HG02798 (cell line): ENCODE data around the gene TBPL1.
"Not testable (repeated sequence)": the region's sequence is repeated elsewhere in the genome, so short reads cannot be mapped to it uniquely, and the experiment has no call there.

Source experiments
- ATAC-seq: cut with Tn5 transposase; IDR thresholded peaks from one replicate; pipeline ENCODE4 v1.9.1; 2021; ENCODE audit warnings: mild to moderate bottlenecking; ENCODE audit not compliant: unreplicated experiment, poor library complexity

TBPL1 gene

DNA sequence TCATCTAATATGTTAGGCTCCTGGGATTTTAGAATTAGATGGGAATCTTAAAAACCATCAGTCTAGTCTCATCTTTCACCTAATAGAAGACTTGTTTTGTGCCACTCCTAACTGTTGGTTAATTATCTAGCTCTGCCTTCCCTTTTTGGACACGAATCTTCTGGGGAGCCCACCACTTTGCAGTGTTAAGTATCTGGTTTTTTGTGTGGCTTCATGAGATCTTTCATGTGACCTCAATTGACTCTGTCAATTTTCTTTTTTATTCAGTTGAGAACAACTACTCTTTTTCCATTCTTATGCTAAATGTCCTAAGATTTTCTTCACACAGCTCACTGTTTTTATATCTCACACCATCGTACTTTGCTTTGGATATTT lies 16.9 kb downstream of the TBPL1 start:
- ATAC-seq, result no peak

DNA sequence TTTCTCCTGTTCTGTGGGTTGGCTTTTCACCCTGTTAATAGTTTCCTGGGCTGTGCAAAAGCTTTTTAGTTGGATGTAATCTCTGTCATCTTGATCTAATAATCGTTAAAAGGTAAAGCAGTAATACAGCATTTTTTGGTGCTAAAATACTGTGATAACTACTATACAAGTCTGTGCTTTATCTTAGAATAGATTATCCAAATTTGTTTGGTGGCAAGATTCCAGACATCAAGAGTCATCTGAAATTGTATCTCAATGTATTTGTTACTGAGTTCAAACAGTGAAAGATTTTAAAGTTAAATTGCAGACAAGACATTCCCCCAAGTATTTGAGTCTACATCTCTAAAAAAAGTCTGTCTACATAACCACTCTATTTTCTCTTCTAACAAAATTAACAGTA lies 18.8 kb downstream of the TBPL1 start:
- no peak for ATAC-seq

DNA sequence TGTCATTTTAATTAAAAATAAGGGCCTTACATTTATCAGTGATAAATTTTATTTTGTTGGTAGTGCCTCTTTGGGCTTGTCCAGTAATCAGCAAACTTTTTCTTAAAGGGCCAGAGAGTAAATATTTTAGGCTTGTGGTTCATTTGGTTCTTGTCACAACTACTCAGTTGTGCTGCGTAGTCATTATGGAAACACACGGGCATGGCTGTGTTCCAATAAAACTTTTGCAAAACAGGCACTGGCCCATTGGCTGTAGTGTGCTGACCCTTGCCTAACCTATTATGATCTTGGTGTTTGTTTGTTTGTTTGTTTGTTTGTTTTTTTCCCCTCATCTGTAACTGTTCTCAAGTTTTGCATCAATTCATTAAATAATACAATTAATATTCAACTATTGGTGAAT lies 19.4 kb downstream of the TBPL1 start:
- ATAC-seq, result no peak

DNA sequence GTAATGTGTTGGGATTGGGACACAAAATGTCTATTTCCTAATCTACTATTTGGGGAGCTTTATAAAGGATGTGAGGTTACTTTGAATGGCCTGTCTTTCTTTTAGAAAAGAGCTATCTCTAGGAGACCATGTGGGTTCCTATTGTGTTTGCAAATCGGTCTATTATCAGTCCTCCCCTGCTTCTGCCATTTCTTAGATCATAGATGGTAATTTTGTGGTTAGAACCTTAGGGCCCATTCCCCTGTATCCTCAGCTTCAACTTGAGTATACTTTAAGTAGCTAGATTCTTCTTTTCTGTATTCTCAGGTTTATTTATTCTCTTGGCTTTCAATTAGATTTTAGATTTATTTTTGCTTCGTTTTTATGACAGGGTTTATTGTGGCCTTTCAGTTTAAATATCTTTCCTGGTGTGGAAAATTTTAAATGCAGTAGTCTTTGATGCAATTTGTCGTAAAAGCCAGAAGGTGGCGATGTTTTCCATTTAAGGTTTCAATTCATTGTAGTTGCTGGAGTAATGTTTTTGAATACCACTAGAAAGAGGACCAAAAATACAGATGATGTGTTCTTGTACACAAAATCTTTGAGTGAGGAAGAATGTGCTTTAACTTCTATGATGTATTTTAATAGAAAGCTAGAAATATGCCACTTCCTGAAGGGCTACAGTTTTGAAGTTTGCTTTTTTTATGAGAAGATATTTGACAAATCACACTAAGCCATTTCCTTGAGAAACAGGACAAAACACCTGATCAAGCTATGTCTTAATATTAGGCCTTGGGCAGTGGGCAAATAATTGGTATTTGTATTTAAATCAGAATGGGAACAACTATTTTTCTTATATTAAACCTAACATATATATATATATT lies 20.3 kb downstream of the TBPL1 start:
- ATAC-seq, result peak; percentile 48

DNA sequence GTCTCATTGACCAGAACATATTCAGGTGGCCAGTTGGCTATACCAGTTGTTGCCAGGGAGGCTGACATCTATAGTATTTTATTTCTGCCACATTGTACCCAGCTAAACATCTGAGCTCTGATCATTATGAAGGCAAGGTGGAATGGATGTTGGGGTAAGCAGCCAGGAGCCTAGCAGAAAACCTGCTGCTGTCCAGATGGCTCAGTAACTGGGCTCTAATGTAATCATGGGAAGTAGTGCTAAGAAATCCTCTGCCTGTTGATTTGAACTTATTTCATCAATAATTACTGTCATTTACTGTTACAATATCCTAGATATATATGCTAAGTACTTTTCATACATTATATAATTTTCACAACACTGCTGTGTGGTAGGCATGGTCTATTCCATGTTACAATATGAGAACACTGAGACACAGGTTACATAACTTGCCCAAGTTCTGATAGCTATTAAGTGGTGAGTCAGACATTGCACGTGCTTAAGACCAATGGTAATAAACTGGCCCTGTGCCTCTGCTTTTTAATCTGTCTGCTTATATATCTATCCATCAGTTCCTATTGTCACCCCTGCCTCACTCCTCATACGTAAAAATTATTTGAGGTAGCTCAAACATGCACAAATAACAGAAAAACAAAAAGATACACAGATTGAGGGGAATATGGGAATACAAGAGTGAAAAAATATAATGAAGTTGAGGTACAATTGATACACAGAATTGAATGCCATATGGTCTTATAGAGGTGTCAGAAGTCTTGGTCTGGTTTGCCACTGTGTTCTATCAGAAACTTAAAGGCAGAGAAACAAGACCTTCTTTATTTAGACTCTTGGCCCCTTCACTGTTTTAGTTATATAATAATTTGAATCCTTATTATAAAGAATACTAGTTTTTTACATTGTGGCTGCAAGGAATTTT lies 25.2 kb downstream of the TBPL1 start:
- peak; percentile 74 for ATAC-seq

DNA sequence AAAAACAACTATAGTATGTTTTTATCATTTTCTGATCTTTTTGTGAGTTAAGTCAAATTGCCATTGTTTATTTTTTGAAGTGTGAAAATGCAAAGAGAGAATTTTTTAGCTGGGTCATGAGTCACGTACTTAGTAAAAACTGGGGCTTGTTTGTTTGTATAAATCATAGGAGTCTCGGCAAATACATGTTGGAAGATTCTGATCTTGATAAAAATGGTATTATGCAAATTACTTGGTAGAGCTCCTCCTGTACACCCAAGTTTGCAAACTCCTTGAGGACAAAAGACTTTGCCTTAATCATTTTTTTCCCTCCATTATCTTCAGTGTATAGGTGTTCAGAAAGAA lies 25.8 kb downstream of the TBPL1 start:
- ATAC-seq, result no peak

DNA sequence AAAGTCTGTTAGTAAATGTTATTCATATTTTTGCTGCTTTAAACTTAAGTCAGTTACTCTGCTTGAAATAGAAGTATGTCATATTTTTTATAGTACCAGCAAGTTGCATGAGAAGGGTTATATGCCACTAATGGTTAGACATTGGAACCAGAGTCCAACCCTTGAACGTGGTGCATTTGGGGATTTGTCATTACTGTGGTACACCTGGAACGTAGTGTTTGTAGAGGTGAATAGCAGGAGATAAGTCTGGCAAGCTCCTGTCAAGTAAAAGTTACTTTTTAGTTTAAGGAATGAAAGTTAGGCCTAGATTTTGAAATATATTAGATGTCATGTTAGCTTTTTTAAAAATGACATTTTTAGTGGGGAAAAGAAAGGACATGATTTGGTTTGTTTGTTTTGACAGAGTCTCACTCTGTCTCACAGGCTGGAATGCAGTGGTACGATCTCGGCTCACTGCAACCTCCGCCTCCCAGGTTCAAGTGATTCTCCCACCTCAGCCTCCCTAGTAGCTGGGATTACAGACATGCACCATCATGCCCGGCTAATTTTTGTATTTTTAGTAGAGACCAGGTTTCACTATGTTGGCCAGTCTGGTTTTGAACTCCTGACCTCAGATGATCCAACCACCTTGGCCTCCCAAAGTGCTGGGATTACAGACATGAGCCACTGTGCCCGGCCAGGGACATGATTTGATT lies 26.4 kb downstream of the TBPL1 start:
- not testable (repeated sequence) for ATAC-seq

DNA sequence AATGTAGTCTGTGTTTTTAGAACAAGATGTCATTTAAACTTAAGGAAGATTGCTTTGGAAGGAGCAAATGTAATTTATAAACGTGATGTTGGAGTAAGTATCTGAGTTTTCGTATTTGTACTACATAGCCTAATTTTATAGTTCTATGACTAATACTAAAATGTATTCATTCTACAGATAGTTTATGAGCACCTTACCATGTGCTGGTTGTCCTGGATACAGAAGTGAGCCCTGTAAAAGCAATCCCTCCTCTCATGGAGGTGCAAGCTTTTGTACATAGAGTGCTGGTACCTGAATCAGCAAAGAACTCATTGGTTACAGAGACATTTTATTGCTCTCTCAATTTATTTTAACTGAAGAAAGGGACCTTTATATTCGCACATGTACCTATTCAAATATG lies 27.1 kb downstream of the TBPL1 start:
- ATAC-seq, result no peak

DNA sequence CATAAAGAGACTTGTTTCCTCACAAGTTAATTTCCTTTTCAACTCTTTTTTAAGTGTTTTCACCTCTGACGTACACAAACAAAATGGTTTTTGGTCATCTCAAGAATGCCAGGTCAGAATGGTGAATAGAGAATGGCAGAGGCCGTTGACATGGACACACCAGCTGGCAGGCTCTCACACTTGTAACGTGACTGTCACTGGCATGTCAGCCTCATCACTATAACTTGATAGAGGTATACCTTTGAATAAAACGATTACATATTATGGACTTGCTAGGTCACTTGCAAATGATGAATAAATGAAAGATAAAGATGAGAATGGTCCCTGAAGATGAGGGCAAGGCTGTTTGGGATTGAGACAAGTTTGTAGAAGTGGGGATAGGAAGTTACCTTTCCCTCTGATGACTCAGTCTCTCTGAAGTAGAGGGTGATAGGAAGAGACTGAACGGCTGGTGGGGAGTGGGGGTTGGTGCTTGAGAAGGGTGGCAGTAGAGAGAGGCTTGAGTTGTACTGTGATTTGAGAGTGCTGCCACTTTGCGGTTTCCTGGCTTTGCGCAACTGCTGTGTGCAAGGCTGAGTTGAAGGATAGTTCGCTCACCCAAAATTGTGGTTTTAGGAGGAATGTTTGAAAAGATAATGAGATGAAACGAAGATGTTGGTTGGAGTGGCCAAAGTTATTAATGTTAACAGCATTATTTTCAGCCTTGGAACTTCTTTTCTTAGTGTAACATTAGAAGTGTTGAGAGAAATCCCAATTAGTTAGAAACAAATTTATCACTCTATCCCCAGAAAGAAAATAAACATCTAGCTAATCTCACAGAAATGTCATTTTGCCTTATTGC lies 30.3 kb downstream of the TBPL1 start:
- no peak for ATAC-seq

DNA sequence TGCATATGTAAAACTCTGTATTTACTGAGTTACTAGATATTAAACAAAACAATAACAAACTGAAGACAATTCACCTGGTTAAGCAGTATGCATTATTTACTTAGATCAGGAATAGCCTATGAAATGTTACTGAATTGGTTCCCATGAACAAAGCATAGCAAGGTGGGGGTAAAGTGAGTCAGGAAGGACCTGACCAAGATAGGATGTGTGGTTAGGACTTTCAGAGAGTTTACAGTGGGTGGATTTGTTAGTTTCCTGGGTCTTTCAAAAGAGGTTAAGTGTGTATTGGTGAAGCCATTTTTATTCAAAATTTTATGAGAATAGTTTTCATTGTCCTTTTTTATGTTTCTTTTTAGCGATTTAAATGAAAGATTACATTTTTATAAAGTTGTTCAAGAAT lies 32.9 kb downstream of the TBPL1 start:
- no peak for ATAC-seq

DNA sequence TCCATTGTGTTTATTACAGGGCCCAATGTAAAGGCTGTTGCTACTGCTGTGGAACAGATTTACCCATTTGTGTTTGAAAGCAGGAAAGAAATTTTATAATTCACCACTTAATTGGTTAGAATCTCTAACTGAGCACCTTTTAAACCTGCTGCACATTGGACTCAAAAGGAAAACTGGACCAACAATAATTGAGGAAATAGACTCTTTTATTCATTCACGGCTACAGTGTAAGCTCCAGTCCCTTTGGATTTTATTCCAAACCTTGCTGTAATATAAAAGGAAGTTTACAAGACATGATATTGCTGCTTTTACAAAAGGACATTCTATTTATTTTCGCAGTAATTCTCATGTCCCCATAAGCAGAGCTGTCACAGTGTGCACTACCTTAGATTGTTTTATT lies 33.9 kb downstream of the TBPL1 start:
- no peak for ATAC-seq

DNA sequence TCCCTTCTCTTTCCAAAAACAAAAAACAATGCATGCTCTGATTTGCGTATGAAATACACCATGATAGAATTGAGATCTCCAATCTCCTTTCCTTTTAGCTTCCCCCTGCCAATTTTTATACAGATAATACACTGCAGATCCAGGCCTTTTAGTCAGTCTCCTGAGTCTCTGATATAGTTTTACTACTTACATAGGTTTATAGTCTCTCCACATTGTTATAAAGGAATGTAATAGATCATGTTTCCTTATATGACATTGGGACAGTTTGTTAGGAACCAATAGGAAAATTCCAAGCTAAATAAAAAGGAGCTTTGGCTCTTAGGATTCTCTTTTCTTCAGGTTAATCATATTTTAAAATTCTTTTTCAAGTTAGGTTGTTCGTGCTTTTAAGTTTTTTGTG lies 36.5 kb downstream of the TBPL1 start:
- ATAC-seq, result no peak

DNA sequence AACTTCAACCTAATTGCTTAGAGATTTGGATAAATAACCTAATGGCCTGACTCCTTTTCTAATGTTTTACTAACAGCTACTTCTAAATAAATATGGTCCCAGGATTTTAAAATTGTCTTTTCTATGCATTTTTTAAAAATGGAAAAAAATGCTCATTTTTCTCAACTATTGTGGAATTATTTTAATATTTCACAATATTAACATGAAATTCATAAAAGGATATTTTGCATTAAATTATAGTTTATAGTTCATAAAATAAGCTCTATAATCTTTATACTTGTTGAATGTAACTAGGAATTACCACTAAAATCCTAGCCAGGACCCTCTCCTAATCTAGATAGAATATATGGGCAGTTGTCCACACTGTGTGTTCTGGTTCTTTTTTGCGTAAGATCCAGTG lies 37.3 kb downstream of the TBPL1 start:
- no peak for ATAC-seq

DNA sequence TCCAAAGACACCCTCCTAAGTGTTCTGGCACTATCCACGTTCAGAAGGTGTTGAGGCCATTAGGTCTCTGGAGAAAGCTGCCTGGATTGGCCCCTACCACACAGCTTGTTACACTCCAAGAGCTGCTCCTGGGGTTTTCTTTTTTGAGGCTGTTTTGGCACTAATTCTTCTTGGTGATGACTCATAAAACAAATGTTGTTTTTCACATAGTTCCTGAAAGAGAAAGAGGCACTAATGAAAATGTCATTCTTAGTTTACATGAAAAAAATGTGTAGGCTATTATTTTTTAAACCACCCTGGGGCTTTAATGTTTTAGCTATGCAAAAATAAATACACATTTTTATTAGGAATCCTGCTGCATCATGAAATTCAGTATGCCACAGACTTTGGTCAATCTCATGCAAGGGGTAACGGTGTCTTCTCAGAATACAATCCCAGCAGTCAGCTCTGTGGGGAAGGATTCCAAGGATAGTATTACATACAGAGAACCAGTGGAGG lies 38.1 kb downstream of the TBPL1 start:
- no peak for ATAC-seq

DNA sequence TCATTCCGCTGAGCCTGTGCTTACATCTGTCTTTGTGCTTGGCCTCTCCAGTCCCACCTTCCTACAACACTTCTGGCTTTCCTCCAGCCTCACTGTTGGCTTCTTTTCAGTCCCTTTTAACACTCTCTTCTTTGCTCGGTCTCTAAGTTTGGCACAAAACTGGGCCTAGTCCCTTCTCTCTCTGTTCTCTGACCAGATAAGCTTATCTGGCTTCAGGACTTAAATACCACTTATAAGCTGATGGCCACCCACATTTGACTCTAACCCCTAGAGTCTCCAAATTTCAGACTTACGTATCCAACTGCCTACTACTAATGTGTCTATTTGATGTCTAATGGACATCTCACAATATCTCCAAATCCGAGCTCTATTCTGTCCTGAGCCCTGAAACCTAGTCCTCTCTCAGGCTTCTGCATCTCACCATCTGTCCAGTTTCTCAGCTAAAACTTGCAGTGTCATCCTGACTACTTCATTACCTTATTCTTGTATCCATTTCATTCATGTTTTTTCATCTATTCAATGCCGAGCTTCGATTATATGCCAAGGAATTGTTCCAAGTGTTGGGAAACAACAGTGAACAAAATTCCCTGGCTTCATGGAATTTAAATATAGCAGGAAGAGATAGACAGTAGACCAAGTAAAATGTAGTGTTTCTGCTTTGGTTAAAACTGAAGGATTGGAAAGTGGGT lies 40.1 kb downstream of the TBPL1 start:
- no peak for ATAC-seq

DNA sequence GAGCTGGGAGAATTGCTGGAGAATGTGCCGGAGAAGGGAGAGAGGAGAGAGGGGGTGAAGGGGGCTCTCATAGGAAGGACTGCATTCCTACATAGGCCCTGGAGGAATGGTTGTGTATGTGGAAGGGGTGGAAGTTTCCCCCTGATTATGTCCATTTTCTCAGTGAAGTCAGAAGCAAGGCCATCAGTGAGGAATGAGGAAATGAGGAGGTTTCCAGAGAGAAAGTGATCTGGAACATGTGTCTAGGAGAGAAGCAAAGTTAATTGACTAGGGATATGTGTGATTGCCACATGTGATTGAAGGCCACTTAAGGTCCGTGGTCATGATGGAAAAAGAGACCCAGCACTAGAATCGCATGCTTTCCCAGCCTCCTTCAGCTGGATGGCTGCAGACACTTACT lies 42.3 kb downstream of the TBPL1 start:
- no peak for ATAC-seq

DNA sequence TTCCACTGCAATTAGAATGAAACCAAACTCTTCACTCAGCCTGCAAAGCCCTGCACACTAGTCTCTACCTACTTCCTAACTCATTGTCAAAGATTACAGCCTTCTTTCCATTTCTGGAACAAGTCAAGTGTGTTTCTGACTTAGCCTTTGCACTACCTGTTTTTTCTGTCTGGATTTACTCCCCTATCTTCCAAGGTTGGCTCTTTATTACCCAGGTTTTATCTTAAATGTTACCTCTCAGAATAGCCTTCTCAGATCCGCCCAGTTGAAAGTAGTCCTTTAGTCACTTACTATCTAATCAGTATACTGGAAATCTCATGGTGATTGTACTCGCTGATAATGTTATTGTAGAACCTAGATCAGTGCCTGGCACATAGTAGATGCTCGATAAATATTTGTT lies 42.7 kb downstream of the TBPL1 start:
- ATAC-seq, result no peak

DNA sequence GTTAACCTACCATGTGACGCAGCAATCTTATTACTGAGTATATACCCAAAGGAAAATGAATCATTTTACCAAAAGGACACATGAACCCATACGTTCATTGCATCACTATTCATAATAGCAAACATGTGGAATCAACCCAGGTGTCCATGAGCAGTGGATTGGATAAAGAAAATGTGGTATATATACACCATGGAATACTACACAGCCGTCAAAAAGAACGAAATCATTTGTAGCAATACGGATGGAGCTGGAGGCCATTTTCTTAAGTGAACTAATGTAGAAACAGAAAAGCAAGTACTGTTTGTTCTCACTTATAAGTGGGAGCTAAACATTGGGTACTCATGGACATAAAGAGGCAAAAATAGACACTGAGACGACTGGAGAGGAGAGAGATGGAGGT lies 44.2 kb downstream of the TBPL1 start:
- ATAC-seq, result no peak

DNA sequence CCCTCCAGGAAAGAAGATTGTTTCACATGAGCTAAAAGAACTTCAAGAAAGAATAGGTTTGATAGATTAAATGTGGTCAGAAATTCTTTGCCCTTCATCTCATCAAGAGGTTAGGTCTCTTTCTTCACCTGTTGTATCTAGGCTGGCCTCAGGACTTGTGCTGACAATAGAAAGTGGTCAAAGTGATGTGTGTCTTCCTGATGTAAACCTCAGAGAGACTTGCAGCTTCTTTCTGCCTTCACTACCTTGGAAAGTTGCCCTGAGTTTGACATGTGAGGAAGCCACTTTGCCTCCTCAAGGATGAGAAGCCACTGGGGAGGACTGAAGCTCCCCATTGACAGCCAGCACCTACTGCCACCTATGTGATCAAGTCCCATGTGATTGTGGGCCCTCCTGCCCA lies 46.3 kb downstream of the TBPL1 start:
- no peak for ATAC-seq
